Measurements from ENCODE around the gene KCNJ16. TPM values are rescaled to one million over a fixed set of nuclear protein-coding genes. Genes with fewer than 3 reads are reported as not detected.

The KCNJ16 gene
- total and polyA plus RNA-seq, 2 of the 13 experiments (the other 11 are each of a cell fraction or from before 2014, with no cell fraction given) = not detected

GRCh38 chr17:70173681-70174080 lies 98.7 kb downstream of the KCNJ16 start:
- ATAC-seq = no peak
- H3K4me3 ChIP-seq (replicated peaks in 1 of 3; ENCODE audit: insufficient read depth in 1 of 3, low read depth in 2 of 3, low read length in 3 of 3) = no peak overlapping the region
- no peak overlapping the region for H2AFZ ChIP-seq (ENCODE audit: low read length)
- no peak for DNase-seq (ENCODE audit: low spot score)
- H3K27me3 ChIP-seq (ENCODE audit: control insufficient read depth in 1 of 2, insufficient read depth in 2 of 2, low read length in 2 of 2) = peaks cover 0 to 19% of the 10 kb centered on the region in 2 experiments; a peak in 3 of 5 replicates
- no peak for FAIRE-seq
- no peak overlapping the region for H3K9ac ChIP-seq (ENCODE audit: insufficient read depth, low read depth, low read length)
- TF ChIP-seq ZFAT (CRISPR knock-in tag; conservative IDR thresholded peaks at IDR 0.05) (no peak), KAT8 (CRISPR knock-in tag; IDR thresholded peaks at IDR 0.05) (no peak)
- no peaks in the 10 kb centered on the region for H4K20me1 ChIP-seq (ENCODE audit: insufficient read depth, low read length)
- no peaks in the 10 kb centered on the region for H3K79me2 ChIP-seq (ENCODE audit: insufficient read depth, low read length)
- CTCF ChIA-PET (ENCODE audit: low intra/inter-chr PET ratio, low total read pairs) = no interaction called here
- peaks cover 6% of the 10 kb centered on the region for H3K4me1 ChIP-seq (ENCODE audit: insufficient read depth, low read length)
- intact Hi-C loops (cut with micrococcal nuclease; ENCODE audit: unreplicated experiment) = no loop called here
- 32% methylated on average over 4 of the region's 4 CpGs for WGBS (ENCODE audit: low lambda C conversion rate)
- no TSS peak for BruUV-seq (replicated peaks)
- POLR2A ChIA-PET = no interaction called here
- H3K27ac ChIP-seq (ENCODE audit: extremely low read length, insufficient read depth, low read length) = no peak overlapping the region
- H3K9me3 ChIP-seq (ENCODE audit: low read length) = no peaks in the 10 kb centered on the region
- in situ Hi-C loops (cut with HindIII; ENCODE audit: extremely low pct_ligation_motif_present, low pct_unique_long_range_greater_than_20kb) = no loop called here
- H3K4me2 ChIP-seq (ENCODE audit: low read depth, low read length) = no peak overlapping the region
- no peaks in the 10 kb centered on the region for H3K36me3 ChIP-seq (replicated peaks in 1 of 2; ENCODE audit: control insufficient read depth in 1 of 2, insufficient read depth in 2 of 2, low read length in 2 of 2)

- Histone ChIP-seq H2AFZ (ENCODE audit: low read length) (no peak overlapping the region), H3K27ac (ENCODE audit: extremely low read length, insufficient read depth, low read length) (no peak overlapping the region), H3K4me3 (replicated peaks in 1 of 3; ENCODE audit: insufficient read depth in 1 of 3, low read depth in 2 of 3, low read length in 3 of 3) (no peak overlapping the region), H3K27me3 (ENCODE audit: control insufficient read depth in 1 of 2, insufficient read depth in 2 of 2, low read length in 2 of 2) (no peaks in the 10 kb centered on the region), H3K4me2 (ENCODE audit: low read depth, low read length) (no peak overlapping the region), H4K20me1 (ENCODE audit: insufficient read depth, low read length) (no peaks in the 10 kb centered on the region), H3K79me2 (ENCODE audit: insufficient read depth, low read length) (no peaks in the 10 kb centered on the region), H3K36me3 (replicated peaks in 1 of 2; ENCODE audit: control insufficient read depth in 1 of 2, insufficient read depth in 2 of 2, low read length in 2 of 2) (no peaks in the 10 kb centered on the region), H3K9ac (ENCODE audit: insufficient read depth, low read depth, low read length) (no peak overlapping the region), H3K4me1 (ENCODE audit: insufficient read depth, low read length) (no peaks in the 10 kb centered on the region), H3K9me3 (ENCODE audit: low read length) (no peaks in the 10 kb centered on the region)
- DNase-seq (ENCODE audit: low spot score) (no peak), ATAC-seq (no peak), FAIRE-seq (no peak)
- ChIA-PET CTCF (ENCODE audit: low intra/inter-chr PET ratio, low total read pairs) (no interaction called here), POLR2A (no interaction called here)
- intact Hi-C loops (cut with micrococcal nuclease; ENCODE audit: unreplicated experiment) = no loop called here
- 11% methylated on average over 5 of the region's 5 CpGs for WGBS (ENCODE audit: low lambda C conversion rate)
- in situ Hi-C loops (cut with HindIII; ENCODE audit: extremely low pct_ligation_motif_present, low pct_unique_long_range_greater_than_20kb) = no loop called here
- BruUV-seq (replicated peaks) = no TSS peak
- TF ChIP-seq ZNF569 (CRISPR knock-in tag; IDR thresholded peaks at IDR 0.05; ENCODE audit: borderline replicate concordance) = no peak
- no peak for TF ChIP-seq ZMYM2 (CRISPR knock-in tag; IDR thresholded peaks at IDR 0.05)
- no peak for TF ChIP-seq ZNF160 (CRISPR knock-in tag; IDR thresholded peaks at IDR 0.05)
- no peak for TF ChIP-seq ZNF550 (CRISPR knock-in tag; IDR thresholded peaks at IDR 0.05; ENCODE audit: borderline replicate concordance)
- no peak for TF ChIP-seq DNMT1 (CRISPR knock-in tag; IDR thresholded peaks at IDR 0.05)
- TF ChIP-seq REPIN1 (CRISPR knock-in tag; IDR thresholded peaks at IDR 0.05; ENCODE audit: borderline replicate concordance, low read depth) = no peak
- TF ChIP-seq CAMTA2 (CRISPR knock-in tag; IDR thresholded peaks at IDR 0.05; ENCODE audit: borderline replicate concordance) = no peak
- no peak for TF ChIP-seq ZMYM3 (CRISPR knock-in tag; IDR thresholded peaks at IDR 0.05)
- no peak for TF ChIP-seq ZHX2 (IDR thresholded peaks at IDR 0.05; ENCODE audit: low read depth)
- no peak for TF ChIP-seq ZHX2 (CRISPR knock-in tag; IDR thresholded peaks at IDR 0.05; ENCODE audit: borderline replicate concordance)
- no peak for TF ChIP-seq RFX3 (CRISPR knock-in tag; IDR thresholded peaks at IDR 0.05)
- TF ChIP-seq DPF2 (CRISPR knock-in tag; IDR thresholded peaks at IDR 0.05; ENCODE audit: borderline replicate concordance, low read depth) = no peak
- no peak for TF ChIP-seq KDM3A (CRISPR knock-in tag; IDR thresholded peaks at IDR 0.05; ENCODE audit: low read depth)
- no peak for TF ChIP-seq GLI4 (CRISPR knock-in tag; IDR thresholded peaks at IDR 0.05; ENCODE audit: borderline replicate concordance)
These were observed 106.4 kb downstream of the KCNJ16 start for GRCh38 chr17:70181376-70181775.

All from HepG2 (cell line).